Subcutaneous adipose tissue (tissue), 4 donors: ENCODE measurements around the gene PARP8. TPM values are rescaled to one million over a fixed set of nuclear protein-coding genes. Genes with fewer than 3 reads are reported as not detected.

ENCODE experiments used
- CTCF ChIP-seq: fragments of 450-650 bp; IDR thresholded peaks from one replicate; pipeline ENCODE4 v1.5.1; 2016; ENCODE audit warnings: low read depth, mild to moderate bottlenecking, control low read depth, antibody characterized with exemption, moderate library complexity
- total RNA-seq, 4 donors: library from RNA; depleted of rRNA; stranded (reverse); fragments of >200 nt; gene quantifications; one replicate each; pipeline ENCODE4 v1.1.0, GENCODE V29; 2016

PARP8 gene
- total RNA-seq, 4 donors from 2014 or later = 9.4 to 39.3 (median 28.6) TPM

DNA sequence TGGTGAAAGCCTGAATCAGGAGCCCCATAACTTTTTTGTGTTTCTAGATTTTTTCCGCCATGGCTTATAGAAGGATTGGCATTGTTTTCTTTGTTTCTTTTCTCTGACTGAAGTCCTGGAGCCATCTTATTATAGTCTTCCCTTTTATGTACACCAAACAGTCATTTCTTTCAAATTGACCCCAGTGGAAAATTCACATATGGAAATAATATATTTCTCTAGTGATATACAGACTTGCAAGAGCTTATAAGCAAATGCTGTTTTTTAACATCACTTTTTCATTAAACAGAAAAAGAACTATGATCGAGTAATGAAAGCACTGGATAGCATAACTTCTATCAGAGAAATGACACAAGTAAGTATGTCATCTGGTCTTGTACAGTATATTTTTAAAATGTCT is 155.6 kb downstream of the PARP8 start:
- no peak for TF ChIP-seq CTCF

GRCh38 chr5:50822761-50823160 is 156.3 kb downstream of the PARP8 start:
- no peak for TF ChIP-seq CTCF

DNA sequence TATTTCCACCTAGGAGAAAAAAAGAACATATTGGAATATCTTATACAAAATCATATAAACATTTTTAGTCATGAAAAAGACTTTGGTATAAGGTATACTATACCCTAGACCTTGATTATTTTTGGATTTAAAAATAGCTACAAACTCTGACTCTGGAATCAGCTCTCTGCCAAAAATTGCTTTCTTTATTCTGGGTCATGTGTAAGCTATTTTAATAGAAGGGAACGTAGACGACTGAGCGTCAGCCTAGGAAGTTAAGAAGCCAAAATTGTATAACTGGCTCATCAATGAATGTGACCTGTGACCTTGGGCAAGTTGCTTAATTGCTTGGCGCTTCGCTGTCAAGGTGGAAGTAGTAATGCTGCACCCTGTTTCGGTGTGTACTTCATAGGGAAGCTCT is 157.1 kb downstream of the PARP8 start:
- no peak for TF ChIP-seq CTCF

DNA sequence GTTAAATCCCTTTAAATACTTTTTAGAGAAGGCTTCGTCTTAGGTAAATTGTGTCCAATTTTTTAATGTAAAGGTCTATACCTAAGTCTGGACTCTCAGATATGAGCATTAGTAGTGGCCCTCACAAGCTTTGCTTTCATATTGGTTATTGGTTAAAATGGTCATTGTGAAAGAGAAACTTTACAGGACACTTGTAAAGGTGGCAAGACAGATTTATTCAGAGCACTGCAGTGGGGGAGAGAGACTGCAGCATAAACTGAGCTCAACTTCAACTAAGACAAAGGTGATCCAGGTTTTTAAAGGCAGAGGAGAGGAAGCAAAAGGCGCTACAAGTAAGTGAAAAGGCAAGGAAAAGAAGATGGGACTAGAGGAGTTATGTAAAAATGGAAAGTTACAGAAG is 157.7 kb downstream of the PARP8 start:
- no peak for TF ChIP-seq CTCF

DNA sequence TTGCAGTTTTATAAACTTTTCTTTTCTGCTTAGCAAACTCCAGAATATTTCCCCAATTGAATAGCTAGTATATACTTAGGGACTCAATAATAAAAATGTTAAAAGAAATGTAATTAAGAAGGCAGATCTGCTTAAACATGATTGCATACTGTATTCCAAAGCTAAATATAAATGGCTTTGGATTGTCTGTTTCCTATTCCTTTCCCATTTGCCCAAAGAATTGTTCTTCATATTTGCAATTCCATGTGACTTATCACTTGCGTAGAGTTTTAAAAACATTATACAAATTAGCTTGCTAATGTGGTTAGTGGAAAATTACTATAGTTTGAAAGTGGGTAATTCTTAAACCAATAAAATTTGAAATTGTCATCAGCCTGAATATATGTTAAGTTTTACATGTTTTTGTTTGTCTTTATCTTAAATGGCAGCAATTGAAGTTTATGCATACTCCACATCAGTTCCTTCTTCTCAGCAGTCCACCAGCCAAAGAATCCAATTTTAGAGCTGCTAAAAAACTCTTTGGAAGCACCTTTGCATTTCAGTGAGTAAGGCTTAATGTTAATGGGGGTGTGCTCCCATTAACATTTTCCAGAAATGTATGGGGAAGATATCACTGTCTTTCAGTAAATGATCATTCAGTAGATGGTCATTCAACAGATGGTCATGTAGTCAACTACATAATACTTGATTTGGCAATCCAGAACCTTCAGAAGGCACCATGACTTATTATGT is 161.2 kb downstream of the PARP8 start:
- no peak for TF ChIP-seq CTCF

- TF ChIP-seq CTCF = no peak
These were observed 162.6 kb downstream of the PARP8 start for GRCh38 chr5:50829023-50829422.

- no peak for TF ChIP-seq CTCF
These were observed 166.3 kb downstream of the PARP8 start for GRCh38 chr5:50832657-50833284.
